ENCODE results near the gene SMIM38. TPM values are rescaled to one million over a fixed set of nuclear protein-coding genes. Genes with fewer than 3 reads are reported as not detected.
"Not testable (repeated sequence)": the region's sequence is repeated elsewhere in the genome, so short reads cannot be mapped to it uniquely, and the experiment has no call there.

The SMIM38 gene
- total RNA-seq, 1 experiment from 2014 or later = not detected

GRCh38 chr11:69122326-69122629, 33.5 kb upstream of the SMIM38 start:
- DNase-seq (ENCODE audit: low read depth) = no peak

- DNase-seq (ENCODE audit: low read depth) = peak; percentile 94
These were observed 32.9 kb upstream of the SMIM38 start for GRCh38 chr11:69122630-69123431.

DNA sequence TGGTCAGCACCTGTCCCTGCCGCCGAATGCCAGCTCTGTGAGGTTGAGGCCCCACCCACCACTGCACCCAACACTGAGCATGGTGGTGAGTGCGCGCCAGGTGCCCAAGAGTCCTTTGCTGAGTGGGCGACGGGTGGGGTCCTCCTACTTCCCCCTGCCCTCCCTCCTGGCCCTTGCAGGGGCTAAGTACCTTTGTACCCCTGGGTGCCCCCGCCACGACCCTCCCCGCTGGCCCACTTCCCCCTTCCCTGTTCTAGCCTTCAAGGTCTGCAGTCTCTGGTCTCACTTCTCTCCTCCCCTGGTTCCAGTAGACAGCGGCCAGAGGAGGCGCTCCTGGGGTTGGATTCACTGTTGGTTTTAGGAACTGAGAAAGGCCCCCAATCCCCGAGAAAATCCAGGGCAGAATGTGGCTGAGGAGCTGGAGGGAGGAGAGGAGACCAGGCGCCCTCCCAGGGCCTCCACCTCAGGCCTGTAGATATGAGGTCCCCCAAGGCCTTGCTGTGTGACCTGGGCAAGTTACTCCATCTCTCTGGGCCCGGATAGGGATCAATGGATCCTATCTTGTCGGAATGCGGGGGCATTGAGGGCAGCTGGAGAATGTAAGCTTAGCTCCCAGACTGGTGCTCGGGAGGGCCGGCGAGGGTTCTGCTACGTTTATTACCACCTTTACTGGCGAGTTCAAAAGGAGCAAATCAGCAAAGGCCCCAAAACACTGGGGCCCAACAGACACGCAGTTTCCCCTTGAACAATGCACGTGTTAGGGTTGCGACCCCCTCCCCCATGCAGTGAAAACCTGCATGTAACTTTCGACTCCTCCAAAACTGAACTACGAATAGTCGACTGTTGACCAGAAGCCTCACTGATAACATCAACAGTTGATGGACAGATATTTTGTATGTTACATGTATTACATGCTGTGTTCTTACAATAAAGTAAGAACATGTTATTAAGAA, 31.9 kb upstream of the SMIM38 start:
- DNase-seq (ENCODE audit: low read depth) = no peak

GRCh38 chr11:69125861-69126260, 29.9 kb upstream of the SMIM38 start:
- DNase-seq (ENCODE audit: low read depth) = no peak

DNA sequence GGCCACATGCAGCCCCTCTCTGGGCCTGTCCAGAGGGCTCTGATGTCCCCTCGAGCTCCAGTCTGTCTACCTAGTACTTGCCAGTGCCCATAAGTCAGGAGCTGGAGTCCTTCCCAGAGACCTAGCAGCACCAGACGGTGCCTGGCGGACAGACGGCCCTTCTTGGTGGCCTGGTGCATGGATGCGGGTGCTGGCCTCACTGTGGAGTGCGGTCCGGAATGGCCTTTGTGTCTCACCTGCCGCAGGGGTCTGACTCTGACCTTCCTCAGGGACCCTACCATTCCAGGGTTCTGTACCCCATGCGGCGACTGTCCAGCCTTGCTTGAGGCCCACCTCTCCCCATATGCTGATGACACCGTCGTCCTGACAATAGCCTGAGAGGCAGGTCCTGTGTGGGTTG, 29.4 kb upstream of the SMIM38 start:
- no peak for DNase-seq (ENCODE audit: low read depth)

- DNase-seq (ENCODE audit: low read depth) = no peak
These were observed 28.5 kb upstream of the SMIM38 start for GRCh38 chr11:69127081-69127850.

DNA sequence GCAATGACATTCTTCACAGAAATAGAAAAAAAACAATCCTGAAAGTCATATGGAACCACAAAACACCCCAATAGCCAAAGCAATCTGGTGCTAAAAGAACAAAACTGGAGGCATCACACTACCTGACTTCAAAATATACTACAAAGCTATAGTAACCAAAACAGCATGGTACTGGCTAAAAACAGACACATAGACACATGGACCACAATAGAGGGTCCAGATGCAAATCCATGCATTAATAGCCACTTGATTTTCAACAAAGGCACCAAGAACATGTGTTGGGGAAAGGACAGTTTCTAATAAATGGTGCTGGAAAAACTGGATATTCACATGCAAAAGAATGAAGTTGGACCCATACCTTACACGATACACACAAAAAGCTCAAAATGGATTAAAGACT, 27.9 kb upstream of the SMIM38 start:
- no peak for DNase-seq (ENCODE audit: low read depth)

DNA sequence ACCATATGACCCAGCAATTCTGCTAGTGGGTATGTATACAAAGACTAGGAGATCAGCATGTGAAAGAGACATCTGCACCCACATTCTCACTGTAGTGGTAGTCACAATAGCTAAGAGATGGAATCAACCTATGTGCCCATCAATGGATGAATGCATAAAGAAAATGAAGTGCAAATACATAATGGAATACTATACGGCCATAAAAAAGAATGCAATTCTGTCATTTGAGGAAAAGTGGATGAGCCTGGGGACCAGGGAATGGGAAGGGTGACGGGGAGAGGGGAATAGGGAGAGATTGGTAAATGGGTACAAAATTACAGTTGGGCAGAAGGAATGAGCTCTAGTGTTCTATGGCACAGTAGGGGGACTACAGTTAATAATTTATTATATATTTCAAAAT, 26.7 kb upstream of the SMIM38 start:
- no peak for DNase-seq (ENCODE audit: low read depth)

DNA sequence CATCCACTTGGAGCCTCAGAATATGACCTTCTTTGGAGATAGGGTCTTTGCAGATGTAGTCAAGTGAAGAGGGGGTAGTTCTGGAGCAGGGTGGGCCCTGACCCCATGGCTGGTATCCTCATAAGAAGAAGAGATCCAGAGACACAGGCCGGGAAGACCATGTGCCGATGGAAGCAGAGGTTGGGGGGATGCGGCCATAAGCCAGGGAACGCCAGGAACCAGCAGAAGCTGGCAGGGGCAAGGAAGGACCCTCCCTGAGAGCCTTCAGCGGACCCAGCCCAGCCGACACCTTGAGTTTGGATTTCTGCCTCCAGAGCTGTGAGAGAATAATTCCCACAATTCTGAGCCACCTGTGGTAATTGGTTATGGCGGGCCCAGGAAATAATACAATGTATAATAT, 26.1 kb upstream of the SMIM38 start:
- no peak for DNase-seq (ENCODE audit: low read depth)

- no peak for DNase-seq (ENCODE audit: low read depth)
These were observed 25.1 kb upstream of the SMIM38 start for GRCh38 chr11:69130654-69131053.

DNA sequence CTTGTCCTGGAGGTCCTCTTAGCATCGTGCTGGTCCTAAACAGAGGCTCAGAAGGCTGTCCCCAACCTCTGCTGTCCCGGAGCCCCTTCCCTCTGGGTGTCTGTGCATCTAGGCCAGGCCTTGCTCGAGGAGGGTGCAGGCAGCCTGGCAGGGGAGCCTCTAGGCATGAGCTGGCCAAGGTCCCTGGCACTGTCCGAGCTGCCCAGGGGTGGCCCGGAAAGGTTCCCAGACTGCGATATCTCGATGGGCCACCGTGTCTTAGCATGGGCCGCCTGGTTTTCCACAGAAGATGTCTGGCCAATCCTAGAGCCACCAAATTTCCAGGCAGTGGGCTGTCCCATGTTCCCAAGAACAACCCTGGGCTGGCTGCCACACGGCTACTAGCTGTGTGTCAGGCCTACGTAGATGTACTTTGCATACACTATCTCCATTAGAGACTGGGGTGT, 24.6 kb upstream of the SMIM38 start:
- no peak for DNase-seq (ENCODE audit: low read depth)

GRCh38 chr11:69131644-69132300, 24.0 kb upstream of the SMIM38 start:
- peak; percentile 76 for DNase-seq (ENCODE audit: low read depth)

GRCh38 chr11:69132301-69132670, 23.4 kb upstream of the SMIM38 start:
- no peak for DNase-seq (ENCODE audit: low read depth)

DNA sequence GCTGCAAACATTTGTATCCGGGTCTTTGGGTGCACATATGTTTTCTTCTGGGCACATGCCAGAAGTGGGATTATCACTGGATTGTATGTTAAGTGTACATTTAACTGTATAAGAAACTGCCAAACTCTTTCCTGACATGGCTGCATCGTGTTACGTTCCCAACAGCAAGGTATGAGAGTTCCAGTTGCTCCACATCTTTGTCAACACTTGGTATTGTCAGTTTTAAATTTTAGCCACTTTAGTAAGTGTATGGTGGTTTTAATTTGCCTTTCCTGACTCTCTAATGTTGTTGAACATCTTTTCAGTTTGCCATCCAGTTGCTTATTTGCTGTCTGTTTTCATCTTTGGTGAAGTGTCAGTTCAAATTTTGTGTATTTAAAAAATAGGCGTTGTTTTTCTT, 22.5 kb upstream of the SMIM38 start:
- no peak for DNase-seq (ENCODE audit: low read depth)

GRCh38 chr11:69134182-69134581, 21.6 kb upstream of the SMIM38 start:
- not testable (repeated sequence) for DNase-seq (ENCODE audit: low read depth)

- no peak for DNase-seq (ENCODE audit: low read depth)
These were observed 20.8 kb upstream of the SMIM38 start for GRCh38 chr11:69134957-69135356.

GRCh38 chr11:69135420-69136363, 20.0 kb upstream of the SMIM38 start:
- DNase-seq (ENCODE audit: low read depth) = peak; percentile 41

DNA sequence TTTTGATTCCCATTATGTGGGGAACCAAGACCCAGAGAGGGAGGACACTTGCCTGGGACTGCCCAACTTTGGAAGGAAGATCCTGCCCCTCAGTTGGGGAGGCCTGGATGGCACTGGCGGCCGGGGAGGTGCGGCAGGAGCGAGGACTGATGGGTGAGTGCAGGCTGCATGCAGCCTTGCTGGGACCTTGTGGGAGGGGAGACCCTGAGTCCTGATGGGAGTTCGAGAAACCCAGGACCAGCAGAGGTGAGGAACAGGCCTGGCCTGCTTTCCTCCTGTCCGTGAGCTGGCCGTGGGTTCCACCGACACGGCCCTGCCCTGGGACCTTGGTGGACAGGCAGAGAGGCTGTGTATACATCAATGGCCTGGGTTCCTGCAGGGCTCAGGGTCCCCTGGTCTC, 19.3 kb upstream of the SMIM38 start:
- DNase-seq (ENCODE audit: low read depth) = no peak

GRCh38 chr11:69137151-69137844, 18.4 kb upstream of the SMIM38 start:
- DNase-seq (ENCODE audit: low read depth) = no peak

- peak; percentile 62 for DNase-seq (ENCODE audit: low read depth)
These were observed 17.5 kb upstream of the SMIM38 start for GRCh38 chr11:69138265-69138664.

Data from M059J (cell line).